Umbilical cord (tissue), 2 donors: ENCODE results near the gene MAEA. TPM values are rescaled to one million over a fixed set of nuclear protein-coding genes. Genes with fewer than 3 reads are reported as not detected.

Source experiments
- DNase-seq: peaks from one replicate; pipeline ENCODE4 v3.0.0-alpha.2; 2015; ENCODE audit warnings: low spot score
- total RNA-seq: library from RNA; depleted of rRNA; stranded (reverse); fragments of >200 nt; gene quantifications from one replicate; pipeline ENCODE4 v1.2.3, GENCODE V29; 2014; ENCODE audit warnings: low replicate concordance; ENCODE audit not compliant: insufficient read depth

The MAEA gene
- total RNA-seq, 1 donor from 2014 or later, result 29.6 TPM

GRCh38 chr4:1299301-1299860, 9.7 kb downstream of the MAEA start:
- DNase-seq, result no peak

GRCh38 chr4:1300466-1301455, 11.1 kb downstream of the MAEA start:
- peak; percentile 70 for DNase-seq

GRCh38 chr4:1302159-1302558, 12.5 kb downstream of the MAEA start:
- no peak for DNase-seq

GRCh38 chr4:1305261-1305711, 15.6 kb downstream of the MAEA start:
- DNase-seq, result no peak

GRCh38 chr4:1305781-1306455, 16.2 kb downstream of the MAEA start:
- no peak for DNase-seq

GRCh38 chr4:1307951-1308735, 18.5 kb downstream of the MAEA start:
- DNase-seq, result no peak

GRCh38 chr4:1309261-1310010, 19.7 kb downstream of the MAEA start:
- DNase-seq, result peak; percentile 98

- no peak for DNase-seq
Measured at GRCh38 chr4:1310031-1310795, 20.5 kb downstream of the MAEA start.

GRCh38 chr4:1310796-1311631, 21.3 kb downstream of the MAEA start:
- no peak for DNase-seq

- DNase-seq, result no peak
Measured at GRCh38 chr4:1312821-1313640, 23.3 kb downstream of the MAEA start.

- no peak for DNase-seq
Measured at GRCh38 chr4:1315306-1315705, 25.6 kb downstream of the MAEA start.

GRCh38 chr4:1315836-1316536, 26.3 kb downstream of the MAEA start:
- no peak for DNase-seq

GRCh38 chr4:1316537-1317168, 27.0 kb downstream of the MAEA start:
- no peak for DNase-seq

GRCh38 chr4:1317177-1318045, 27.7 kb downstream of the MAEA start:
- DNase-seq, result no peak

GRCh38 chr4:1318046-1318375, 28.3 kb downstream of the MAEA start:
- no peak for DNase-seq
